Neuron (in vitro differentiated cells): ENCODE results near the gene THOC5.
"Not testable (repeated sequence)": the region's sequence is repeated elsewhere in the genome, so short reads cannot be mapped to it uniquely, and the experiment has no call there.

Source experiments
- H2AFZ ChIP-seq: one replicate; pipeline ENCODE4 v1.6.1; 2013; ENCODE audit warnings: low read depth, mild to moderate bottlenecking, inconsistent platforms, low read length, moderate library complexity
- H3K27me3 ChIP-seq: one replicate; pipeline ENCODE4 v1.6.1; 2013; ENCODE audit warnings: low read length; ENCODE audit not compliant: insufficient read depth
- H3K36me3 ChIP-seq: one replicate; pipeline ENCODE4 v1.6.1; 2013; ENCODE audit warnings: low read length; ENCODE audit not compliant: insufficient read depth
- H3K4me1 ChIP-seq: one replicate; pipeline ENCODE4 v1.6.1; 2013; ENCODE audit warnings: low read length; ENCODE audit not compliant: insufficient read depth
- H3K4me3 ChIP-seq: 2 replicates; pipeline ENCODE4 v1.5.1; 2013; ENCODE audit warnings: mild to moderate bottlenecking, low read length, moderate library complexity
- H3K9me3 ChIP-seq: one replicate; pipeline ENCODE4 v1.6.1; 2013; ENCODE audit warnings: low read length

THOC5 gene

DNA sequence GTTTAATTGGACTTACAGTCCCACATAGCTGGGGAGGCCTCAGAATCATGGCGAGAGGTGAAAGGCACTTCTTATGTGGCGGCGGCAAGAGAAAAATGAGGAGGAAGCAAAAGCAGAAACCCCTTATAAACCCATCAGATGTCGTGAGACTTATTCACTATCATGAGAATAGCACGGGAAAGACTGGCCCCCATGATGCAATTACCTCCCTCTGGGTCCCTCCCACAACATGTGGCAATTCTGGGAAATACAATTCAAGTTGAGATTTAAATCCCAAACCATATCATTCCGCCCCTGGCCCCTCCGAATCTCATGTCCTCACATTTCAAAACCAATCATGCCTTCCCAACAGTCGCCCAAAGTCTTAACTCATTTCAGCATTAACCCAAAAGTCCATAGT, 8.5 kb downstream of the THOC5 start:
- not testable (repeated sequence) for H3K4me3 ChIP-seq
- H3K36me3 ChIP-seq, result peaks cover 64% of the 10 kb centered on the region

DNA sequence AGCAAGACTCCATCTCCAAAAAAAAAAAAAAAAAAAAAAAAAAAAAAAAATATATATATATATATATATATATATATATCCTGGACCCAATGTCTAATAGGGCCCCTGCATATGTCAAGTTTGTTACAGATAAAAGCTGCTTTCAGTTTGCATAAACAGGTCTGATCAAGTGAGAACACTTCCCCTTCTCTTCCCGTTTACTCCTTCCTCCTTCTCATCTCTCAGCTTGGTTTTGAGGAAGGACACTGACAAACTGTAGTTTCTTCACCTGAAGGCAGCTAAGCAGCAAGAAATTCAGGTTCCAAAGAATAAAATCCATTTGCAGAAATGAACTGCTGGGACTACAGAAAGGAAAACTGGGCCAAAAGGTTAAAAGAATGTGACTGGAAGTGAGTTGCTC, 11.7 kb downstream of the THOC5 start:
- Histone ChIP-seq H3K4me3 (no peak overlapping the region), H3K4me1 (no peaks in the 10 kb centered on the region), H3K27me3 (no peaks in the 10 kb centered on the region), H3K36me3 (peaks cover 60% of the 10 kb centered on the region), H2AFZ (no peak overlapping the region), H3K9me3 (no peaks in the 10 kb centered on the region)

More for the DNA sequence above, 8.5 kb downstream of the THOC5 start:
- H2AFZ ChIP-seq, H3K27me3 ChIP-seq, H3K9me3 ChIP-seq, H3K4me1 ChIP-seq: not testable (repeated sequence)

DNA sequence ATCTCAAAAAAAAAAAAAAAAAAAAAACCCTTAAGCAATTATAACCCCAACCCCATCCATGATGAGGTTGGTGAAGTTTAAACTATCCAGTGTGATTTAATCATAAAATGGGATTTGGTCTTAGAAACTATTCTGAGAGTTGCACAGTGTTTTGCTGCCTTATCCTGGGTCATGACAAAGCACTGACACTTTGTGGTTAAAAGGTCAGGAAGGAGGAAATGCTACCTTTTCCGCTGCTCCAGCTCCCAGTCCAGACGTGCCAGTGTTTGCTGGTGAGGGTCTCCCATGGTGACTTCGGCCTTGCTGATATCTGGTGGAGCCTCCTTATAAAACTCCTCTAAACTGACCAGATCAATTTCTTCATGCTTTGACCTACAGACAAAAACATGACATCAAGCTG, 14.5 kb downstream of the THOC5 start:
- H3K4me1 ChIP-seq, result no peaks in the 10 kb centered on the region
- no peak overlapping the region for H3K4me3 ChIP-seq
- no peaks in the 10 kb centered on the region for H3K27me3 ChIP-seq
- no peak overlapping the region for H2AFZ ChIP-seq
- H3K36me3 ChIP-seq, result peaks cover 71% of the 10 kb centered on the region
- H3K9me3 ChIP-seq, result peaks cover 1% of the 10 kb centered on the region

DNA sequence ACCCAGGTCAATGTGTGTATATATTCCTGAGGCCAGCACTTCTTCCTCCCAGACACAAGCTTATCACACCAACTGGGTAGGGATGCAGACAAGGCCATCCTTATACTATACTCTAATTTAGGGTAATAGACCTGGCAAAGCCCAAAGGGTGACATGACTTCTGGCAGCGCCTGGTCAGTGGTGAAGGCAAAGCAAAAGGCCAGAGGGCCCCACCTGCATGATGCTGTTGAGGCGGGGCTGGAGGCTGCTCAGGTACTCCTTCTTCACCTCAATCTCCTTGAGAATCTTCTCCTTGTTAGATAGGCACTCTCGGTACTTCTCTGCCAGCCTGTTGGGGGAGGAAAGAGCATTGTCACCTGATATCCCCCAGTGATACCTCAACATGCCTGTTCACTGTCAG, 17.1 kb downstream of the THOC5 start:
- H3K4me3 ChIP-seq, result no peak overlapping the region
- H3K27me3 ChIP-seq, result no peaks in the 10 kb centered on the region
- no peak overlapping the region for H2AFZ ChIP-seq
- H3K4me1 ChIP-seq, result no peaks in the 10 kb centered on the region
- peaks cover 82% of the 10 kb centered on the region for H3K36me3 ChIP-seq
- H3K9me3 ChIP-seq, result peaks cover 3% of the 10 kb centered on the region

DNA sequence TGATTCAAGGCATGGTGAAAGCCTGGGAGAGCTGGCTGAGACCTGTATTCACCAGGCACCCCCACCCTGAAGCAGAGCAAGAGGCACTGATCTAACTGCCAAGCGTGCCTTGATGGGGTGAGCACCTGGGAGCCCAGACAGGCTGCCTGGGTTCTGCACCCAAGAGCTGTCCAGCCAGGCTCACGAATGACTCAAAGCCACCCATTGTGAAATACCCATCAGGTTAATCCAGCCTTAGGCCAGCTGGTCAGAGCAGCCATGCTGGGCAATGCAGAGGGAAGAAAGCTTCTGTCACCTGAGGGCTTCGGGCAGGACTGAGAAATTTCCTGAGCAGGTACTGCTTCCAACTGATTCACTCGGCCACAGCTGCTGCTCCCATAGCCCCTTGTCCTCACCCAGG, 22.1 kb downstream of the THOC5 start:
- Histone ChIP-seq H3K36me3 (peaks cover 87% of the 10 kb centered on the region), H3K27me3 (no peaks in the 10 kb centered on the region), H2AFZ (no peak overlapping the region), H3K9me3 (peaks cover 3% of the 10 kb centered on the region), H3K4me1 (no peaks in the 10 kb centered on the region), H3K4me3 (no peak overlapping the region)

DNA sequence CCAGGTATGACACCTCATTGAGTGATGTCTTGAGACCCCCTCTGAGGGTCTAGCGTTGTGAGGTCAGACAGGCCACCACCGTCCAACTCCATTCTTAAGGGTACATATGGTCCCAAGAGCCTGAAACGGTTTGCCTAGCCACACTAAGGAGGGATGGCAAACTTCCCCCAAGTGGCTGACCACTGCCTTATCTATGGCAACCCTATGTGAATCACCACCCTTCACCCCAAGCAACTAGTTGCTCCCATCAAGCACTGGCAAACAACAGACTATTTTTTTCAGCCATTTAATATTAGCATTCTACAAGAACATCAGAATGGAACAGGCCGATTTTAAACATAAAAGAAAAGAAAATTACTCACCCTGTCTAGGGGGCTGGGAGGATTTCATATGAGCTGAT, 22.8 kb downstream of the THOC5 start:
- Histone ChIP-seq H3K9me3 (peaks cover 3% of the 10 kb centered on the region), H3K4me1 (no peaks in the 10 kb centered on the region), H3K36me3 (peaks cover 85% of the 10 kb centered on the region), H3K27me3 (no peaks in the 10 kb centered on the region), H2AFZ (no peak overlapping the region), H3K4me3 (no peak overlapping the region)

DNA sequence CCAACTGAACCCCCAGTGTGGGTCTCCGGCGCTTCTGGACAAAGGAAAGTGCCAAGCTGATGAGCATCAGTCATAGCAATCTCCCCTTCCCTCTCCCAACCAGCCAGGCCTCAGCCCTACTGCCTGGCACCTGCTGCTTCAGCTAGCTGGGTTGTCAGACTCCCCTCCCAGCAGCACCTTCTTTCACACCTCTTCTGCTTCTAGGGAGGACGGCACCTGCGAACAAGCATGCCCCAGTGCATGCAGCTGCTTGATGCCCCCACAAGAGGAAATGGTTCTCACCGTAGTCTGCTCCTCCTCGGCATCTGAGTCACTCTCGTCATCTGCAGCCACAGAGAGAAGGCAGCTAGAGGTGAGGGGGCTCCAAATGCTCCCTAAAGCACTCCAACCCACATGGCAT, 25.4 kb downstream of the THOC5 start:
- no peaks in the 10 kb centered on the region for H3K9me3 ChIP-seq
- no peak overlapping the region for H3K4me3 ChIP-seq
- H3K4me1 ChIP-seq, result no peaks in the 10 kb centered on the region
- no peak overlapping the region for H2AFZ ChIP-seq
- peaks cover 89% of the 10 kb centered on the region for H3K36me3 ChIP-seq
- no peaks in the 10 kb centered on the region for H3K27me3 ChIP-seq

DNA sequence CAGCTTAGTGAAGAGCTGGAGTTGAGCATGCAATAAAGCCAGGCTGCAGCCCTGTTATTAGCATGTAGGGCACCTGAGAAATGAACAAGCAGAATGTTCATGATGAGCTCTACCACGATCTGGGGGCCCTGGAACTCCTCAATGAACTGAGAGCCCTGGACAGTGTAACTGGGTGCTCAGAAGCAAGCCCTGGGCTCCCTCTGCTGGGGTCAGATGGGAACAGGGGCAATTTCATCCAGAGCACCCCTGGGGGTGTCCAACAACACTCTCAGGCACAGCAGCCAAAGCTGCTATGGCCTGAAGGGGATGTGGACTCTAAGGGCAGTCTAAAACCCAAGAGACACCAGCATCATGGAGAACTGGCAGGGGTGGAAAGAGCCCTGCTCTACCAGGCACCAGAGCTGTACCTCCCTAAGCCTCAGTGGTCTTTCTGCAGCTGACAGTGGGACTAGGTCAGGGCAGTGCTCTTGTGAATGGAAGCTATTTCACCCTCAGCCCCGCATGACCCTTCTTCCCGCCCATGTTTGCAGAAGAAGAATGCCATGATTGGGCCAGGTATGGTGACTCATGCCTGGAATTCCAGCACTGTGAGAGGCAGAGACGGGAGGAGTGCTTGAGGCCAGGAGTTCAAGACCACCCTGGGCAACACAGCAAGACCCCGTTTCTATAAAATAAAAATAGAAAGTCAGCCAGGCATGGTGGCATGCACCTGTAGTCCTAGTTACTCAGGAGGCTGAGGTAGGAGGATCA, 28.9 kb downstream of the THOC5 start:
- no peak overlapping the region for H3K4me3 ChIP-seq
- no peaks in the 10 kb centered on the region for H3K4me1 ChIP-seq
- no peak overlapping the region for H2AFZ ChIP-seq
- peaks cover 83% of the 10 kb centered on the region for H3K36me3 ChIP-seq
- no peaks in the 10 kb centered on the region for H3K27me3 ChIP-seq
- no peaks in the 10 kb centered on the region for H3K9me3 ChIP-seq

DNA sequence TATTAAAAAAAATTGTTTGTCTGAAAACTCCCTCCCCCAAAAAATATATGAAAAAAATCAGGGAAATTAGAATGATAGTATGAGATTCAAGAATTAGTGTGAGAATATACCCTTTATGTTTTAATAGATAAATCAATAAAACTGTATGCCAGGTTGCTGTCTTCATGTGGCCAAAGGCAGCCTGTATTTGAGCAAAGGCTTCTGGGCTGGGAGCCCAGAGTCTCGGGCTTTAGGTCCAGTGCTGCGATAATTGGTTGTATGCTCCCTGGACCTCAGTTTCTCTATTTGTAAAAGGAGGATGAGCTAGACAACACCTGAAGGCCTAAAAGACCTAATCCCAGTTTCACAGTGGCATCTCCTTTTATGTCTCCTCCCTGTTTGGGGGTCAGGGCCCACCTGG, 29.8 kb downstream of the THOC5 start:
- no peak overlapping the region for H2AFZ ChIP-seq
- H3K27me3 ChIP-seq, result no peaks in the 10 kb centered on the region
- H3K36me3 ChIP-seq, result peaks cover 81% of the 10 kb centered on the region
- H3K4me3 ChIP-seq, result no peak overlapping the region
- no peaks in the 10 kb centered on the region for H3K9me3 ChIP-seq
- no peaks in the 10 kb centered on the region for H3K4me1 ChIP-seq

DNA sequence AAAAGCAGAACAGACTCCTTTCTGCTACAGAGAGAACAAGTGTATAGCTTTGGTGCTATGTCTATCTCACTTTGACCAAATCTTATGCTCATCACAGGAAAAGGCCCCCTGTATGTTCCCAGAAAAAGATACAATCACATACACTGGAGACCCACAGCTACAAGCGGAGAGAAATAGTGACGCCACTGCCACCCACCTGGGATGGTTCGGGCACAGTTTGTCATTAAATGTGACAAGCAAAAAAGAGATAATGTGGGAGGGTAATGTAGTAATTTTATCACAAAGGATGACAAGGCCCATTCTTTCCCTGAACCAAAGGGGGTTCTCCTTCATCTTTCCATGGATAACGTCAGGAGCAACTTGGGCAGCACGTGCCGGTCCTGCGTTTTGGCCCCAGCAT, 32.0 kb downstream of the THOC5 start:
- Histone ChIP-seq H3K4me1 (no peaks in the 10 kb centered on the region), H3K36me3 (peaks cover 81% of the 10 kb centered on the region), H2AFZ (no peak overlapping the region), H3K9me3 (no peaks in the 10 kb centered on the region), H3K4me3 (no peak overlapping the region), H3K27me3 (no peaks in the 10 kb centered on the region)

DNA sequence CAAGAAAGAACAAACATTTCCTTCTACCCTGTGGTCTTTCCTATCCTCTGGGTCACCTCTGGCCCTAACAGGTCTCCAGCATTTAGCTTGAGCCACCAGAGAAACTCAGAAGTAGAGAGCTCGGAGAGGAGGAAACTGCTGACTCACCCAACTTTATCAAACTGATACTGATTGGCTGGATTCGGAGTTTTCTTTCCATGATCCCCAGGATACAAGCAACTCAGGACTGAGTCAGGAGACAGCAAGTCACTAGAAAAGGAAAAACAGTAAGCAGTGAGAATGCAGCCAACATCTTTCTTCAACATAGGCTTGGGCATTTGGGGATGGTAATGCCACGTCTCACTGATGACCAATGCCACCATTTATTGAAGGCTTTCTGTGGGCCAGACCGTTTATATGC, 32.7 kb downstream of the THOC5 start:
- Histone ChIP-seq H3K9me3 (no peaks in the 10 kb centered on the region), H3K36me3 (peaks cover 83% of the 10 kb centered on the region), H3K27me3 (no peaks in the 10 kb centered on the region), H2AFZ (no peak overlapping the region), H3K4me1 (no peaks in the 10 kb centered on the region), H3K4me3 (no peak overlapping the region)

DNA sequence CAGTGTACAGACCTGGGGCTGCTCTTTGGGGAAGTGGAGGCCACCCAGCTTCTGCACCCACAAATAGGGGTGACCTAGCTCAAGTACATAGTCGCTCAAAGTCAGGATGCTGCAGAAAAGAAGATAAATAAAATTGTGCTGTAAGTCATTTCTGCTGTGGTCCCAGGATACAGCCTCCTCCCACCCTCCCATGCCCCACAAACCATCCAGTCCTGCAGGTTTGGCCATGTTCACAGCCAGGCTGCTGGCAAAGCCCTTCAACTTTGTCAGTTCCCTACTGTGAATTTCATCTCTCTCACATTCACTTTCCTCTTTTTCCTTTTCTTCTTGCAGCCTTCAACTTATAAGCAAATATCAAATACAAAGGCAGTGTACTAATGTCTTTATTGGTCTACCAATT, 33.6 kb downstream of the THOC5 start:
- Histone ChIP-seq H3K36me3 (peaks cover 82% of the 10 kb centered on the region), H3K4me1 (no peaks in the 10 kb centered on the region), H3K27me3 (no peaks in the 10 kb centered on the region), H3K9me3 (no peaks in the 10 kb centered on the region), H2AFZ (no peak overlapping the region), H3K4me3 (no peak overlapping the region)

DNA sequence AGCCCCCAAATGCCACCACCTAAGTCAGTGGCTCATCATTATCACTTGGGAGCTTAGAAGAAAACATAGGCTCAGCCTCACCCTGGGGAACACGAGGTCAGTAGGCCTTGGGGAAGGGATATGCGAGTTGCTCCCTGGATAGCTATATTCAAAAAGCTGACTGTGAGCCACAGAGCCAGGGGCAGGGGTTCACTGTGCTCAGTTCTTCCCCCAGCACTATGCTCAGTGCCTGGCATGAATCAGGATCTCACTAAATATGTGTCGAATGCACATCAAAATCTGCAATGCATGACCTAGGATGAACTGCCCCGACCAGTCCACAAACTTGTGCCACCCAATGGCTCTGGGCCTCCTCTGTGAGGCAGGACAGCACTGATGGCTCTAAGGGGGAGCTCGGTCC, 35.1 kb downstream of the THOC5 start:
- peaks cover 69% of the 10 kb centered on the region for H3K36me3 ChIP-seq
- no peak overlapping the region for H3K4me3 ChIP-seq
- H3K27me3 ChIP-seq, result no peaks in the 10 kb centered on the region
- no peak overlapping the region for H2AFZ ChIP-seq
- no peaks in the 10 kb centered on the region for H3K4me1 ChIP-seq
- no peaks in the 10 kb centered on the region for H3K9me3 ChIP-seq
